Body of pancreas (tissue), 4 donors: ENCODE results near the gene CRISP1.

Source experiments
- CTCF ChIP-seq, 7 experiments: fragments of 450-650 bp in 4 of 7; fragments of 200-600 bp in 3 of 7; sonication (generic) in 3 of 7; IDR thresholded peaks; one replicate each; pipeline ENCODE4 v1.5.1; 2016 to 2019; ENCODE audit warnings: antibody characterized with exemption in 7 of 7
- POLR2A ChIP-seq, 3 donors: fragments of 450-650 bp; IDR thresholded peaks; one replicate each; pipeline ENCODE4 v1.6.1; 2016; ENCODE audit warnings: antibody characterized with exemption in 3 of 3, mild to moderate bottlenecking in 2 of 3

DNA sequence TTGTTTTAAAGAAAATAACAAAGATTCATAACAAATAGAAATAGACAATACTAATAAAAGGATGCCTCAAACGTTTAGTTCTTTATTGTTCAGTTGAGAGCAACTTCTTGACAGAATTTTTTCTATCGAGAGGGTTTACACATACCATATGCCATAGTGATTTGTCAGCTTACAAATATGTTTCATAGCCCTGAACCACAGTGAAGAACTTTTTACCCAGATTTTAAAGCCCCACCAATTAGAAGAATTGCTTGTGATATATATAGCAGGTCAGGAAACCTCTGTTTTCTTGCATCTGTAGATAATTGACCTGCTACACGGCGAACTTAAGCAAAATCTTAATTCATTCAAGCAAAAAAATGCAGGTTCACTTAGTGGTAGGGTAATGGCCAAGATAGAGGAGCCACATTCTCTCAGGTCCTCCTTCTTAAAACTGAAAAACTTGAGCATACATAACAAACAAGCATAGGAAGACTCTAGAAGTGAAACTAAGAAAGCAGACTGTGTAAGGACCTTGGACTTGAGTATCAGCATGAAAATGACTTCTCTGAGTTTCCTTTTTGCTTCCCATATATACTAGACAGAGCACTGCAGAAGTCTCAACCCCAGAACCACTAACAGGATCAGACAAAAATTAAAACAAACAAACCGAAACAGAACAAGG lies 39.5 kb downstream of the CRISP1 start:
- no peak for TF ChIP-seq CTCF (IDR thresholded peaks at IDR 0.05)
- TF ChIP-seq POLR2A (IDR thresholded peaks at IDR 0.05): no peak
